ENCODE measurements around the gene TMEM82. TPM values are rescaled to one million over a fixed set of nuclear protein-coding genes. Genes with fewer than 3 reads are reported as not detected.

The TMEM82 gene
- total RNA-seq, 2 experiments from 2014 or later: not detected

DNA sequence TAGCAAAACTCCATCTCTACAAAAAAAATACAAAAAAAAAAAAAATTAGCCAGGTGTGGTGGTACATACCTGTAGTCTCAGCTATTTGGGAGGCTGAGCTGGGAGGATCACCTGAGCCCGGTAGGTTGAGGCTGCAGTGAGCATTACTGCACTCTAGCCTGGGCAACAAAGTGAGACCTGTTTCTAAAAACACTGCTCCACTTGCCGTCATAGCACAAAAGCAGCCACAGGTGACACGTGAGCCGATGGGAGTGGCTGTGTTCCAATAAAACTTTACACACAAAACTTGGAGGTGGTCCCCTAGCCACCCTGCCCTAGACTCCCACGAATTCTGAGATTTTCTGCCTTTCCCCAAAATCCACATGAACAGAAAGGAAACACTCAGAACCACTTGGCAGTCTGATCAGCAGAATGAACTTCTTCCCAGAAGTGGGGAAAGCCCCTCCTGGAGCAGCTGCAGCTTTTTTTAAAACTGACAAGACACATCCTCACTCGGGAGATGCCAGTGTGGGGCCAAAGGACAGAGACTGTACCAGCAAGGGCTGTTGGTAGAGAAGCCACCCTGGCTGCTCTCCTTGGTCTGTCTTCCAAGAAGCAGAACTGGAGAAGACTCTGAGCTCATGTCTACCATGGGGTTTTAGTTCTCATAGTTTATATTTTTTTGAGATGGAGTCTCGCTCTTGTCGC, 34.9 kb upstream of the TMEM82 start:
- H3K9me3 ChIP-seq (ENCODE audit: low read length): no peaks in the 10 kb centered on the region
- TF ChIP-seq, protein P1, sequence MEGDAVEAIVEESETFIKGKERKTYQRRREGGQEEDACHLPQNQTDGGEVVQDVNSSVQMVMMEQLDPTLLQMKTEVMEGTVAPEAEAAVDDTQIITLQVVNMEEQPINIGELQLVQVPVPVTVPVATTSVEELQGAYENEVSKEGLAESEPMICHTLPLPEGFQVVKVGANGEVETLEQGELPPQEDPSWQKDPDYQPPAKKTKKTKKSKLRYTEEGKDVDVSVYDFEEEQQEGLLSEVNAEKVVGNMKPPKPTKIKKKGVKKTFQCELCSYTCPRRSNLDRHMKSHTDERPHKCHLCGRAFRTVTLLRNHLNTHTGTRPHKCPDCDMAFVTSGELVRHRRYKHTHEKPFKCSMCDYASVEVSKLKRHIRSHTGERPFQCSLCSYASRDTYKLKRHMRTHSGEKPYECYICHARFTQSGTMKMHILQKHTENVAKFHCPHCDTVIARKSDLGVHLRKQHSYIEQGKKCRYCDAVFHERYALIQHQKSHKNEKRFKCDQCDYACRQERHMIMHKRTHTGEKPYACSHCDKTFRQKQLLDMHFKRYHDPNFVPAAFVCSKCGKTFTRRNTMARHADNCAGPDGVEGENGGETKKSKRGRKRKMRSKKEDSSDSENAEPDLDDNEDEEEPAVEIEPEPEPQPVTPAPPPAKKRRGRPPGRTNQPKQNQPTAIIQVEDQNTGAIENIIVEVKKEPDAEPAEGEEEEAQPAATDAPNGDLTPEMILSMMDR (conservative IDR thresholded peaks at IDR 0.05; ENCODE audit: low read length): no peak
- no peak for TF ChIP-seq EZH2phosphoT487 (IDR thresholded peaks at IDR 0.05; ENCODE audit: borderline replicate concordance, low read depth, low read length)
- DNase-seq (ENCODE audit: low spot score): no peak
- H3K9me2 ChIP-seq (ENCODE audit: insufficient read depth, low read length): no peaks in the 10 kb centered on the region
- H4K20me1 ChIP-seq (ENCODE audit: insufficient read depth, low read length): no peaks in the 10 kb centered on the region
- no peak overlapping the region for H3K4me2 ChIP-seq (ENCODE audit: low read length)
- ChIA-PET POLR2A (interaction anchor here (0.7 to 1.2 kb wide), 3 partner anchors 11 to 165 kb away, joined by 3 read pairs; no protein-coding TSS in a partner anchor), CTCF (ENCODE audit: unreplicated experiment) (no interaction called here)
- H3K36me3 ChIP-seq (ENCODE audit: insufficient read depth, low read length): peaks cover 6% of the 10 kb centered on the region
- no peak overlapping the region for H3K4me3 ChIP-seq (ENCODE audit: low read depth, low read length, poor library complexity, severe bottlenecking)
- no peaks in the 10 kb centered on the region for H3K79me2 ChIP-seq (ENCODE audit: insufficient read depth, low read depth, low read length)
- no peak overlapping the region for H2AFZ ChIP-seq (ENCODE audit: low read length)
- intact Hi-C loops (cut with micrococcal nuclease; ENCODE audit: unreplicated experiment): no loop called here
- H3K27ac ChIP-seq (ENCODE audit: low read depth, low read length, poor library complexity, severe bottlenecking): no peak overlapping the region
- BruUV-seq (replicated peaks): no TSS peak
- H3K4me1 ChIP-seq (ENCODE audit: insufficient read depth, low read length, poor library complexity, severe bottlenecking): no peaks in the 10 kb centered on the region

DNA sequence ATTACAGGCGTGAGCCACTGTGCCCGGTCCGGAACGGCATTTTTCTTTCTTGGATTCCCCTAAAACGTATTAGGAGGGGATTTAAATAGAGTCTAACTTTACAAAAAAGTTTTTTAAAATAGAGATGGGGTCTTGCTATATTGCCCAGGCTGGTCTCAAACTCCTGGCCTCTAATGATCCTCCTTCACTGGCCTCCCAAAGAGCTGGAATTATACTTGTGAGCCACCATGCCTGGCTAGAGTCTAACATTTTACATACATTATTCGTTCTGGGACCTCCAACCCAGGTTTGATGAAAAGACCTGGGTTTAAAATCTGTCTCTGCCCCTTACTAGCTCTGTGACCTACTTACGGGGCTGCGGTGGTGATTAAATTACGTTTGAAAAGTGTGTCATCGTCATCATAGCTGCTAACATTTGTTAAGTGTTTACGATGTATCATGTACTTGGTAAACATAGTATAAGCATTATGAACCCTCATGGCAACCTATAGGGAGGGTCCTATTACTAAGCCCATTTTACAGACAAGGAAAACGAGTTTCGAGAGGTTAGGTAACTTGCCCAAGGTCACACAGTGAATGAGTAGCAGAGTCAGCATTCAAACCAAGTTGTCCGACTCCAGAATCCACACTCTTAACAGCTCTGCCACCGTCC, 33.7 kb upstream of the TMEM82 start:
- CTCF ChIA-PET (ENCODE audit: unreplicated experiment): no interaction called here
- Histone ChIP-seq H3K4me3 (ENCODE audit: low read depth, low read length, poor library complexity, severe bottlenecking) (no peak overlapping the region), H4K20me1 (ENCODE audit: insufficient read depth, low read length) (no peaks in the 10 kb centered on the region)

More for the DNA sequence above, 33.7 kb upstream of the TMEM82 start:
- no peak overlapping the region for H2AFZ ChIP-seq (ENCODE audit: low read length)
- H3K27ac ChIP-seq (ENCODE audit: low read depth, low read length, poor library complexity, severe bottlenecking): no peak overlapping the region
- no peak for DNase-seq (ENCODE audit: low spot score)
- TF ChIP-seq, protein P1 (conservative IDR thresholded peaks at IDR 0.05; ENCODE audit: low read length): no peak
- TF ChIP-seq EZH2phosphoT487 (IDR thresholded peaks at IDR 0.05; ENCODE audit: borderline replicate concordance, low read depth, low read length): no peak
- no peaks in the 10 kb centered on the region for H3K4me1 ChIP-seq (ENCODE audit: insufficient read depth, low read length, poor library complexity, severe bottlenecking)
- H3K4me2 ChIP-seq (ENCODE audit: low read length): no peak overlapping the region
- intact Hi-C loops (cut with micrococcal nuclease; ENCODE audit: unreplicated experiment): no loop called here
- no TSS peak for BruUV-seq (replicated peaks)
- no peaks in the 10 kb centered on the region for H3K79me2 ChIP-seq (ENCODE audit: insufficient read depth, low read depth, low read length)
- H3K9me2 ChIP-seq (ENCODE audit: insufficient read depth, low read length): no peaks in the 10 kb centered on the region
- POLR2A ChIA-PET: interaction anchor here (1.2 kb wide), 1 partner anchor 163 kb away, joined by 3 read pairs; no protein-coding TSS in a partner anchor
- no peaks in the 10 kb centered on the region for H3K9me3 ChIP-seq (ENCODE audit: low read length)
- H3K36me3 ChIP-seq (ENCODE audit: insufficient read depth, low read length): peaks cover 6% of the 10 kb centered on the region
